ENCODE data around the gene GABRB3. TPM values are rescaled to one million over a fixed set of nuclear protein-coding genes. Genes with fewer than 3 reads are reported as not detected.

Gene GABRB3
- total RNA-seq, 2 donors from 2014 or later = not detected

DNA sequence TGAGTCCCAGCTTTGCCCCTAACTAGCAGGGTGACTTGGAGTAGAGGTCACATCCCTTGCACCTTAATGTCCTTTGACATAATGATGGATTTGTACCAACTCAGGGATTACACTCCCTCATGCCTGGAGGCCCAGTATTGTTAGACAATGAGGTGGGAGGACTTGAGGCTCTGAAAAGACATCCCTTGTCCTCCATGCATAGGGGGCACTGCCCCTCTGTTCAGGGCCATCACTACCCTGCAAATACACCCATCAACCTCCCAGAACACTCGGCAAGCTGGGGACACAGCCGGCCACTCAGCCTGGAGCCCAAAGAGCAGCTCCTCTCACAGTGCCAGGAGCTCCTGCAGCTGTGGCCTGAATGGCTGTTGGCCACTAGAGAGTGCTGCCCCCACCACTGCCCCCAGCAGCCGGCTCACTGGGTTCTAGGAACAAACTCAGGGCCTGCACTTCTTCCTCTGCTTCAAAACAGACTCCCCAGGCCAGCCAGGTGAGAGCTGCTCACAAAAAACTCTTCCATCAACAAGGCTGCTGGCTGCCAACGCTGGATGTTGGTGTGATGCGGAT, 90.2 kb downstream of the GABRB3 start:
- no peaks in the 10 kb centered on the region for H3K36me3 Mint-ChIP-seq
- ATAC-seq = no peak
- H3K4me3 Mint-ChIP-seq = no peak overlapping the region
- no peaks in the 10 kb centered on the region for H3K27me3 Mint-ChIP-seq
- DNase-seq (ENCODE audit: low spot score) = no peak
- H3K27ac Mint-ChIP-seq = no peak overlapping the region
- peaks cover 23% of the 10 kb centered on the region for H3K9me3 Mint-ChIP-seq
- no peaks in the 10 kb centered on the region for H3K4me1 Mint-ChIP-seq (ENCODE audit: low read depth in 2 of 2)

DNA sequence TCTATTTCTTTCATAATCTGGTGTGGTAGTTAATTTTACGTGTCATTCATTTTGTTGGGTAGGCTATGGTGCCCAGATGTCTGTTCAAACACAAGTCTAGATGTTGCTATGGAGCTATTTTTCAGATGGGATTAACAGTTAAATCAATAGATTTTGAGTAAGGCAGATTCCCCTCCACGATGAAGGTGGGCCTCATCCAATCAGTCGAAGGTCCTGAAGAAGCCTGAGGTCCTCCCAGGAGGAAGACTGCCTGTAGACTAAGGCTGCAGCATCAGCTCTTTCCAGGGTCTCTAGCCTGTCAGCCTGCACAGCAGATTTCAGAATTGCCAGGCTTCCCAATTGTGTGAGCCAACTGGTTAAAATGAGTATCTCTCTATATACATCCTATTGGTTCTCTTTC, 92.9 kb downstream of the GABRB3 start:
- no peak for ATAC-seq
- Mint-ChIP-seq H3K4me1 (ENCODE audit: low read depth in 2 of 2) (no peaks in the 10 kb centered on the region), H3K4me3 (no peak overlapping the region), H3K9me3 (peaks cover 24% of the 10 kb centered on the region), H3K36me3 (no peaks in the 10 kb centered on the region), H3K27ac (no peak overlapping the region), H3K27me3 (no peaks in the 10 kb centered on the region)
- no peak for DNase-seq (ENCODE audit: low spot score)

DNA sequence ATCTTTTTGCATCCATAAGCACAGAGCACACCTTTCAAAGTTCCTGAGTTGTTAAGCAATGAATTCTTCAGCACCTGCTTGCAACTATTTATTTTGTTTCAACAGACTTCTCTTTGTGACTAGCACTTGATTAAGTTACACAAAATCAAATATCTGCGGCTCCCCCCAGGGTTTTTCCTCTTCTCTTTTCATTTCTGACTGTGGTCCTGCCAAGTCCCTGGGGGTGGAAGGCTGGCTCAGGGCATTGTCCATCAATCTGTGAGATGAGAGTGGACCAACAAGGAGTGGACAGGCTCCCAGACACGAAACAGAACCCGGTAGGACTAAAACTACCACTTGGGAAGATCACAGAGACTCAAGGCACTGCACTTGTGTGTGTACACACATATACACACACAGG, 96.8 kb downstream of the GABRB3 start:
- no peak overlapping the region for H3K4me3 Mint-ChIP-seq
- ATAC-seq (no peak), DNase-seq (ENCODE audit: low spot score) (no peak)
- H3K27ac Mint-ChIP-seq = no peak overlapping the region
- H3K27me3 Mint-ChIP-seq = no peaks in the 10 kb centered on the region
- peaks cover 4% of the 10 kb centered on the region for H3K36me3 Mint-ChIP-seq
- peaks cover 14% of the 10 kb centered on the region for H3K9me3 Mint-ChIP-seq
- no peaks in the 10 kb centered on the region for H3K4me1 Mint-ChIP-seq (ENCODE audit: low read depth in 2 of 2)

DNA sequence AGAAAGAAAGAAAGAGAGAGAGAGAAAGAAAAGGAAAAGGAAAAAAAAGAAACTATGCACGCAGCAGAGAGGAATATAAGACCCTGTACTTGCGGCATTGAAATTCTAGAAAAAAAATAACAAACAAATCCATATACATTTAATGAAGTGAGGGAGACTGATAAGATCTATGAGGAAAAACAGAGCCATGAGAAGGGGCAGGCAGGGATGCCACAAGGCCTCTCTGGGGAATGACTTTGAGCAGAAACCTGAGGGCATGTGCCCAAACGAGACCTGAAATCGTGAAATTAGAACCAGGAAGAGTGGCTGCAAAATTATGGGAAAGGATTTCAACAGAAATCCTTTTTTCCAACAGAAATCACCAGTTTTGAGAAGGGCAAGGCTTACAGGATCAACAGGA, 98.4 kb downstream of the GABRB3 start:
- H3K9me3 Mint-ChIP-seq = peaks cover 11% of the 10 kb centered on the region
- no peak overlapping the region for H3K27ac Mint-ChIP-seq
- H3K4me3 Mint-ChIP-seq = no peak overlapping the region
- H3K4me1 Mint-ChIP-seq (ENCODE audit: low read depth in 2 of 2) = no peaks in the 10 kb centered on the region
- H3K27me3 Mint-ChIP-seq = no peaks in the 10 kb centered on the region
- H3K36me3 Mint-ChIP-seq = peaks cover 4% of the 10 kb centered on the region
- ATAC-seq (no peak), DNase-seq (ENCODE audit: low spot score) (no peak)

DNA sequence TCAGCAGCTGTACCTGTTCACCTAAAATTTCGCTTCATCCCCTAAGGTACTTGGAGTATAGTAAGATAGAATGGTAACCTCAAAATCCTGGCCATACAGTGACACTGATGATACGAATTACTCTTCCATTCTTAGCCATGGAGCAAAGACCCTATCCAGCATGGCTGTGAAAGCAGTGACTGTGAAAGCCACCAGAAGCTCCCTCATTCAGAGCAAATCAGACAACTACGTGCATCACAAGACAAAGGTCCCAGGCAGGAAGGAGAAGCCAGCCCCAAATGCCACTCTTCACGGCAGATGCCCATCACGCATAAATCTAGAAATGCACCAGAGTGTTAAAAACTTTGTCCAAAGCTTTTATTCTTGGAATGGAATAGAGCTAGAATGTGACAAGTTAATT, 99.4 kb downstream of the GABRB3 start:
- ATAC-seq (no peak), DNase-seq (ENCODE audit: low spot score) (no peak)
- H3K27me3 Mint-ChIP-seq = no peaks in the 10 kb centered on the region
- H3K4me1 Mint-ChIP-seq (ENCODE audit: low read depth in 2 of 2) = no peaks in the 10 kb centered on the region
- H3K9me3 Mint-ChIP-seq = peaks cover 10% of the 10 kb centered on the region
- H3K4me3 Mint-ChIP-seq = no peak overlapping the region
- H3K36me3 Mint-ChIP-seq = peaks cover 4% of the 10 kb centered on the region
- no peak overlapping the region for H3K27ac Mint-ChIP-seq

DNA sequence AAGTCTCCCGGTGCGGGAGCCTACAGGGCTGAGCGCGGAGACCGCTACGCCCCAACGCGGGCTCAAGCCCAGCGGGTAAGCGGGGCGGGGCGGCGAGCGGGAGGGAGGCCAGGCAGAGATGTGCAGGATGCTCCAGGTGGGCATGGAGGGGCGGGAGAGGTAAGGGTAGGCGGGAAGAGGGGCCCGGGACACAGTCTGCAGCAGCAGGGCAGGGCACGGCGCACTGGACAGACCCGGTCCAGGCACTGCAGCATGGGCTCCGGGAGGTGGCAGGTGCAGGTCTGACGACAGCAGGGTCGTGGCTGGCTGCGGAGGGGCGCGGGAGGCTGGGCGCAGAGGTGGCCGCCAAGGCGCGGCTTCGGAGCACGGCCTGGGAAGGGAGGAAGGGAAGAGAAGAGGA, 102.8 kb downstream of the GABRB3 start:
- ATAC-seq (no peak), DNase-seq (ENCODE audit: low spot score) (no peak)
- H3K4me1 Mint-ChIP-seq (ENCODE audit: low read depth in 2 of 2) = no peaks in the 10 kb centered on the region
- no peak overlapping the region for H3K27ac Mint-ChIP-seq
- H3K9me3 Mint-ChIP-seq = peaks cover 6% of the 10 kb centered on the region
- no peaks in the 10 kb centered on the region for H3K27me3 Mint-ChIP-seq
- H3K36me3 Mint-ChIP-seq = peaks cover 4% of the 10 kb centered on the region
- H3K4me3 Mint-ChIP-seq = no peak overlapping the region

DNA sequence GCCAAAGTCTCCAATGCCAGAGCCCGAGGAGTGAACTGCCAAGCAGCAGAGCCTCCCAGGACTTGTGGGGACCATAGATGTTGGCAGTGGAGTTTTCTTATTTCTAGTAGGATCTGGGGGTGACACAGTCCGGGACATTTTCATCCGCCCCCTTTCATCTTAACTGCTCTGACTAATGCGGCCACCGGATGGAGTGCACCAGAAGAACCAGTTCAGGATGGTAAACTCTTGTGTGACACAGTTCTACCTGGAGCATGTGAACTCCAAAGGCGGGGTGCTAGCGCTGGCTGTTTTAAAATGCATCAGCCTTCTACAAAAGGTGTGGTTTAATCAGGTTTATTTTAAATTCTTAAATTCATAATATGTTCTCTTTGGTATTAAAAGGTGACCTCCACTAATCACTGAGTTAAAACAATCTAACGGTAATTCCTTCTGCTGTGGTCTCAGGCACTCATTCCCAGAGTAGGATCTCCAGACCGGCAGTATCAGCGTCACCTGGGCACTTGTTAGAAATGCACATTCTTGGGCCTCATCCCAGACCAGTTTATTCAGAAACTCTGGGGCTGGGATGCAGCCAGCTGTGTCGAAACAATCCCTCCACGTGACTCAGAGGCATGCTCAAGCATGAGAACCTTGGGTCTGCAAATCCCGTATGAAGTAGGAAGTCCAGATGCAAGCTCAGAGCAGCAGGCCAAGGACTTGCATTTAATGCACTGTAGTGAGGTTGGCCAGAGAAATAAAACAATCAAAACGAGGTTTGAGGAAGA, 105.5 kb downstream of the GABRB3 start:
- Mint-ChIP-seq H3K27me3 (no peaks in the 10 kb centered on the region), H3K36me3 (no peaks in the 10 kb centered on the region), H3K4me3 (no peak overlapping the region), H3K27ac (no peak overlapping the region), H3K9me3 (peaks cover 16% of the 10 kb centered on the region), H3K4me1 (ENCODE audit: low read depth in 2 of 2) (no peaks in the 10 kb centered on the region)
- DNase-seq (ENCODE audit: low spot score) (no peak), ATAC-seq (no peak)

DNA sequence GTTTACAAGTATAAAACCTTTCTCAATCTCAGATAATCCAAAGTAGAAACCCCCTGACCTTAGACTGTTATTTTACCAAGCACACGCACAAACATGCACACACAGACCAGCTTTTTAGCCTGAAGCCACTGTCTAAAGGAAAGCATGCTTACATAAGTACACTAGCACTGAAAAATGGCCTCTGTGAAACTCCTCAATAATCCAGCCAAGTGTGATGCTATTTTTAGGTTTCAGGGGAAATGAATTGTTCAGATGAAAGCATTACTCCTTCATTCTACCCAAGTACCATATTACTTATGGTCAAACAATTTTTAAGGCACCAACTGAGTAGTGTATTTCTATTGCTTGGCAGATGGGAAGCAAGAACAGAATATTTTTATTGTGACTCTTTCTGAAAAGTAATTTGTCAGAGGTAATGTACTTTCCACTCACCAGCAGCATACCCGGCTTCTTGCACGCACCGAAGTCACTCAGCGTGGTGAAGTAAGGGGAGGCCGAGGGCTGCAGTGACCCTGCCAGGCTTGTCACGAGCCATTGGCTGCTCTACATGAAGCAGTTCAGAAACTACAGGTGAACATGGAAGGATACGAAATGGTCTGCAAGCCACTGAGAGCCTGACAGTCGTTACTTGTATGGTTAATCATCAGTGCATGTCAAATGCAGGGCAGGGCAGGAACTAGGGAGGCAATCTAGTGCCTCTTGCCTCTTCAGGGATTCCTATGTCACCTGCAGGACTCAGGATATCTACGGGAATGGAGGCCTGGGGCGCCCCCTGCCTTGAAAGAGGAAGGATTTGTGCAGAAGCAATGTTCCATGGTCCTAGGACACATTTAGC, 106.7 kb downstream of the GABRB3 start:
- no peaks in the 10 kb centered on the region for H3K4me1 Mint-ChIP-seq (ENCODE audit: low read depth in 2 of 2)
- H3K9me3 Mint-ChIP-seq = peaks cover 18% of the 10 kb centered on the region
- no peak for ATAC-seq
- no peak for DNase-seq (ENCODE audit: low spot score)
- no peak overlapping the region for H3K4me3 Mint-ChIP-seq
- no peaks in the 10 kb centered on the region for H3K36me3 Mint-ChIP-seq
- H3K27me3 Mint-ChIP-seq = no peaks in the 10 kb centered on the region
- H3K27ac Mint-ChIP-seq = no peak overlapping the region

DNA sequence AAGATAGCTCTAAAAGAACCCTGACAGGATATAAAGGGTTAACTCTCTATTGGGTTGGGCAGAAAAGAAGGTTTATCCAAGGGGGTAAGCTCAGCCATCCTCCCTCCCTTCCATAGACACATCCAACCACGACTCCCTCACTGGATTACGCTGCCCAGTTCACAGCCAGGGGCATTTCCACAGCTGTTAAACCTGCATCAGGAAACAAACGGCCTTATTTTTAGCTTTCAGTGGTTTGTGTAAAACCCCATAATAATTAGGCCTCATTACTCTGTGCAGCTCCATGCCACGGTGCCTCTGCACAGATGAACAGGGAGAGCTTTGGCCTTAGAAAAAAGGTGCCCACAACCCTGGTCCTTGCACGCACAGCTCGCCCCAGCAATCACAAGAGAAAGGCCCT, 110.6 kb downstream of the GABRB3 start:
- ATAC-seq = no peak
- DNase-seq (ENCODE audit: low spot score) = no peak
- Mint-ChIP-seq H3K27ac (no peak overlapping the region), H3K36me3 (no peaks in the 10 kb centered on the region), H3K9me3 (peaks cover 29% of the 10 kb centered on the region), H3K4me3 (no peak overlapping the region), H3K4me1 (ENCODE audit: low read depth in 2 of 2) (no peaks in the 10 kb centered on the region), H3K27me3 (no peaks in the 10 kb centered on the region)

DNA sequence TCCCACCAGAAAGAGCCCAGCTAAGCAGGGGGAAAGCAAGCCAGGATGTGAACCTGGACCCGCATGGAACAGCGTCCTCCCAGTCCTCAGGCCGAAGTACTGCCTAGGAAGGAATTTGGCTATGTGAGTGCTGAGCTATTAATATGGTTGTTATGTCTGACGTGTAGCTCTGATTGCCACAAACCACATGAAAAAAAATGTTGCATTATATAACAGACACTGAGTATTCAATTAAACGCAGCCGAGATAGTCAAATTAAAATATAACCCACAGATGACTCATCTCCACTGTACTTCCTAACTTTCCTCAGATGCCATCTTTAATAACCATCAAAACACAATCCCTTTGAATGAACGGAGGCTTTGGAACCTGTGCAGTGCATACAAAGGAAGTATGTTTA, 111.1 kb downstream of the GABRB3 start:
- Mint-ChIP-seq H3K9me3 (peaks cover 29% of the 10 kb centered on the region), H3K27me3 (no peaks in the 10 kb centered on the region), H3K36me3 (no peaks in the 10 kb centered on the region), H3K27ac (no peak overlapping the region), H3K4me3 (no peak overlapping the region), H3K4me1 (ENCODE audit: low read depth in 2 of 2) (no peaks in the 10 kb centered on the region)
- DNase-seq (ENCODE audit: low spot score) (no peak), ATAC-seq (no peak)

DNA sequence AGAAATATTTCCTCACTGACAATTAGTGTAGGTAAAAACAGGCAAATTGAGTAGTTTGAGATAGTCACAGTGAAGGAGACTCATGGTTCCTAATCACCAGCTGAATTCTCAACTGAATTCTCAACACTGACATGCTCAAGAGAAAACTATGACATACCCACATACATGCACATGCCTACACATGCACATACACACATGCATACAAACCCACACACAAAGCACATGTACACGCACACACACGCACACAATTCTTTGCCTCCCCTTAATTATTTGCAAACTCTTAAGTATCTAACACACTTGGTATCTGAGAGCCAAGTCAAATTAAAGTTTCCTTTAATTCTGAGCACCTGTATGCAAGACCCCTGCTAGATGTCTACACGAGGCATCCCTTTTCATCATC, 111.8 kb downstream of the GABRB3 start:
- Mint-ChIP-seq H3K36me3 (no peaks in the 10 kb centered on the region), H3K4me1 (ENCODE audit: low read depth in 2 of 2) (no peaks in the 10 kb centered on the region), H3K4me3 (no peak overlapping the region), H3K27ac (no peak overlapping the region), H3K9me3 (peaks cover 29% of the 10 kb centered on the region), H3K27me3 (no peaks in the 10 kb centered on the region)
- ATAC-seq (no peak), DNase-seq (ENCODE audit: low spot score) (no peak)

DNA sequence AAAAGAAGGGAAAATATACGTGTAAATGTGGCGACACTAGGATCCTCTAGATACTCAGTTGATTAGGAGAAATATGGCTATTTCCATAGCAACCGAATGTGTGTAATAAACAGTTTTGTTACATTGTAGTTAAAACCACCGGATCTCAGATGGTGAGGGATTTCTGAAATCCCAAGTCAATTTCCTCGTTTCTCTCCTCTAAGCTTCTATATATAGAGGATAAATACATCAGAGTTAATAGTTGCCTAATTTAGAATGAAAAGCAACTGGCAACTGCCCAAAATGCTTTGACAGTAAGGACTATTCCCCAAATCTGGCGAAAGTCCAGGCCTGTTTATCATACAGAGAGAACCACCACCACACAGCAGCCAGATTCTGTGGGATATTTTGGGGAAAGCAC, 112.6 kb downstream of the GABRB3 start:
- no peak overlapping the region for H3K27ac Mint-ChIP-seq
- ATAC-seq = no peak
- H3K36me3 Mint-ChIP-seq = no peaks in the 10 kb centered on the region
- H3K27me3 Mint-ChIP-seq = no peaks in the 10 kb centered on the region
- no peak for DNase-seq (ENCODE audit: low spot score)
- H3K4me3 Mint-ChIP-seq = no peak overlapping the region
- peaks cover 28% of the 10 kb centered on the region for H3K9me3 Mint-ChIP-seq
- no peaks in the 10 kb centered on the region for H3K4me1 Mint-ChIP-seq (ENCODE audit: low read depth in 2 of 2)

DNA sequence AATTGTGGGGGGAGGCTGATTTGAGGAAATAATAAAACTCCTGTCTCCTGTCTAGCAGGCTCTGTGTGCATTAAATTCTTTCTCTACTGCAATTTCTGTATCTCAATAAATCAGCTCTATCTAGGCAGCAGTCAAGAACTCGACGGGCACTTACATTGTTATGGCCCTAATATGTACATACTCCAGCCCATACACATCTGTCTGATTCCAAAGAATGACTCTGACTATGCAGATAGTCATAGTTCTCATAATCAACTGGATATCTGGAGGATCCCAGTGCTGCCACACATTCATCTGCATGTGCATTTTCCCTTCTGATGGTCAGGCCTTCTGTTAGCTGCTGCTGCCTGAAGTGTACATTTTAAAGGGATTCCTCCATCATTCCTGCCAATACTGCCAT, 114.6 kb downstream of the GABRB3 start:
- no peaks in the 10 kb centered on the region for H3K36me3 Mint-ChIP-seq
- no peaks in the 10 kb centered on the region for H3K4me1 Mint-ChIP-seq (ENCODE audit: low read depth in 2 of 2)
- no peaks in the 10 kb centered on the region for H3K27me3 Mint-ChIP-seq
- no peak overlapping the region for H3K4me3 Mint-ChIP-seq
- no peak for ATAC-seq
- no peak overlapping the region for H3K27ac Mint-ChIP-seq
- peaks cover 21% of the 10 kb centered on the region for H3K9me3 Mint-ChIP-seq
- no peak for DNase-seq (ENCODE audit: low spot score)

DNA sequence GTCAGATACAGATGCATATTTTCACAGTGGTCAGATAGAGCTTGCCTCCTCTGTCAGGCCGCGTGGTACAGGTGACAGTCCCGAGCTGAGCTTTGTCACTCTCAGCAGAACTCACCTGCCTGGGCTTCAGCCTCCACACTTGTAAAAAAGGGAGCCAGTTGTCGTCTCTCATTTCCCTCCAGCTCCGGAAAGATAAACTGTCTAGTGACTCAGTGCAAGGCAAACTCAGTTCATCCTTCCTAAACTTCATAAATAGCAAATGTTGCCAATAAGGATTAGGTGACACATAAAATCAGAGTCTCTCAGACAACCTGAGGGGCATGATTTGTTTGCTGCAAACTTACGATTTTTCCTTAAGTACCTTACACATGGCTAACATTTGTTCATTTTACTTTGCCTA, 116.8 kb downstream of the GABRB3 start:
- peaks cover 11% of the 10 kb centered on the region for H3K9me3 Mint-ChIP-seq
- no peak overlapping the region for H3K27ac Mint-ChIP-seq
- DNase-seq (ENCODE audit: low spot score) (no peak), ATAC-seq (no peak)
- no peaks in the 10 kb centered on the region for H3K36me3 Mint-ChIP-seq
- H3K27me3 Mint-ChIP-seq = no peaks in the 10 kb centered on the region
- no peaks in the 10 kb centered on the region for H3K4me1 Mint-ChIP-seq (ENCODE audit: low read depth in 2 of 2)
- no peak overlapping the region for H3K4me3 Mint-ChIP-seq

All from natural killer cell treated with Interleukin-12 subunit alpha and Interleukin-12 subunit beta and Interleukin-15 and Interleukin-18, amount 100 ng/mL, for 72 hours (primary cell).